GM23338 (cell line): Measurements from ENCODE around the gene COX4I2. TPM values are rescaled to one million over a fixed set of nuclear protein-coding genes. Genes with fewer than 3 reads are reported as not detected.

Experiments used
- ATAC-seq: fragments of 200-7000 bp; cut with Tn5 transposase; 3 replicates; pipeline ENCODE4 v1.9.1; 2020
- DNase-seq: peaks from one replicate; pipeline ENCODE4 v3.0.0-alpha.2; 2015; ENCODE audit warnings: low spot score
- H2AFZ ChIP-seq: fragments of 200-600 bp; sonication (generic); 2 replicates; pipeline ENCODE4 v1.8.0; 2016; ENCODE audit warnings: antibody characterized with exemption, mild to moderate bottlenecking, moderate library complexity
- H3F3A ChIP-seq: fragments of 200-600 bp; sonication (generic); replicated peaks from 2 replicates; pipeline ENCODE4 v1.8.0; 2017; ENCODE audit warnings: antibody characterized with exemption, mixed run types, low read depth
- H3K27ac ChIP-seq: fragments of 200-600 bp; sonication (generic); 2 replicates; pipeline ENCODE4 v1.6.1; 2016; ENCODE audit warnings: low read depth
- H3K27me3 ChIP-seq: fragments of 200-600 bp; sonication (generic); 2 replicates; pipeline ENCODE4 v1.8.0; 2016; ENCODE audit warnings: mild to moderate bottlenecking, mixed run types, moderate library complexity; ENCODE audit not compliant: insufficient read depth
- H3K36me3 ChIP-seq: fragments of 200-600 bp; sonication (generic); 2 replicates; pipeline ENCODE4 v1.8.0; 2016; ENCODE audit warnings: mild to moderate bottlenecking; ENCODE audit not compliant: insufficient read depth
- H3K4me1 ChIP-seq: fragments of 200-600 bp; sonication (generic); 2 replicates; pipeline ENCODE4 v1.8.0; 2016; ENCODE audit warnings: mild to moderate bottlenecking, moderate library complexity; ENCODE audit not compliant: insufficient read depth
- H3K4me2 ChIP-seq: fragments of 200-600 bp; sonication (generic); 2 replicates; pipeline ENCODE4 v1.7.1; 2017; ENCODE audit warnings: mixed run types
- H3K4me3 ChIP-seq: fragments of 200-600 bp; sonication (generic); 2 replicates; pipeline ENCODE4 v1.6.1; 2016; ENCODE audit warnings: mixed run types
- H3K79me2 ChIP-seq: fragments of 200-600 bp; sonication (generic); replicated peaks from 2 replicates; pipeline ENCODE4 v1.8.0; 2017; ENCODE audit warnings: mild to moderate bottlenecking; ENCODE audit not compliant: insufficient read depth
- H3K9me2 ChIP-seq: fragments of 200-600 bp; sonication (generic); 2 replicates; pipeline ENCODE4 v1.8.0; 2017; ENCODE audit not compliant: insufficient read depth
- H4K20me1 ChIP-seq: fragments of 200-600 bp; sonication (generic); replicated peaks from 2 replicates; pipeline ENCODE4 v1.8.0; 2017; ENCODE audit warnings: mild to moderate bottlenecking; ENCODE audit not compliant: insufficient read depth
- H3K27ac Mint-ChIP-seq: 2 replicates; pipeline ENCODE4 v1.8.0; 2020; ENCODE audit warnings: inconsistent platforms, mild to moderate bottlenecking, moderate library complexity, mixed read lengths
- H3K27me3 Mint-ChIP-seq: 3 replicates; pipeline ENCODE4 v1.8.0; 2022; ENCODE audit warnings: low read depth, mild to moderate bottlenecking, moderate library complexity, mixed read lengths, inconsistent platforms; ENCODE audit not compliant: insufficient read depth, poor library complexity
- H3K36me3 Mint-ChIP-seq: 3 replicates; pipeline ENCODE4 v1.8.0; 2021; ENCODE audit warnings: low read depth, mild to moderate bottlenecking, inconsistent platforms, moderate library complexity, mixed read lengths
- H3K4me1 Mint-ChIP-seq: 3 replicates; pipeline ENCODE4 v1.8.0; 2020; ENCODE audit warnings: mild to moderate bottlenecking, inconsistent platforms, mixed read lengths
- H3K4me3 Mint-ChIP-seq: 3 replicates; pipeline ENCODE4 v1.8.0; 2021; ENCODE audit warnings: moderate library complexity, mild to moderate bottlenecking, inconsistent platforms, mixed read lengths
- H3K9me3 Mint-ChIP-seq: 3 replicates; pipeline ENCODE4 v1.8.0; 2020; ENCODE audit warnings: moderate library complexity, mild to moderate bottlenecking, inconsistent platforms, mixed read lengths
- CREB1 ChIP-seq: fragments of 250-450 bp; sonication (Bioruptor Pico); IDR thresholded peaks from 2 replicates; pipeline ENCODE4 v1.5.0; 2020; ENCODE audit warnings: low read depth, mild to moderate bottlenecking, moderate library complexity
- EZH2 ChIP-seq: fragments of 200-600 bp; sonication (generic); IDR thresholded peaks from one replicate; pipeline ENCODE4 v1.8.0; 2017; ENCODE audit warnings: antibody characterized with exemption, mild to moderate bottlenecking, low read depth; ENCODE audit not compliant: unreplicated experiment
- EZH2phosphoT487 ChIP-seq: fragments of 200-600 bp; sonication (generic); IDR thresholded peaks from one replicate; pipeline ENCODE4 v1.8.1; 2018; ENCODE audit warnings: antibody characterized with exemption; ENCODE audit not compliant: unreplicated experiment
- JUNB ChIP-seq: IDR thresholded peaks from one replicate; pipeline ENCODE4 v1.6.1; 2016; ENCODE audit warnings: antibody characterized with exemption; ENCODE audit not compliant: unreplicated experiment
- NANOG ChIP-seq: IDR thresholded peaks from 2 replicates; pipeline ENCODE4 v1.6.1; 2016; ENCODE audit warnings: antibody characterized with exemption, borderline replicate concordance
- POLR2AphosphoS5 ChIP-seq: IDR thresholded peaks from 2 replicates; pipeline ENCODE4 v1.6.1; 2016; ENCODE audit warnings: antibody characterized with exemption, low read depth
- STAT1 ChIP-seq: IDR thresholded peaks from one replicate; pipeline ENCODE4 v1.6.1; 2016; ENCODE audit warnings: antibody characterized with exemption; ENCODE audit not compliant: unreplicated experiment
- ZNF331 ChIP-seq: fragments of 250-450 bp; sonication (Bioruptor Pico); IDR thresholded peaks from 2 replicates; pipeline ENCODE4 v1.5.0; 2020; ENCODE audit warnings: low read depth, mild to moderate bottlenecking, moderate library complexity
- polyA plus RNA-seq: library from polyadenylated mRNA; unstranded; fragments of >200 nt; fragmentation: Nextera tagmentation; extraction: Ambion mirVana; gene quantifications from 2 replicates; pipeline ENCODE4 v1.2.1, GENCODE V29; 2016
- total RNA-seq: library from RNA; depleted of rRNA; stranded (reverse); fragments of >200 nt; shearing (Covaris generic); gene quantifications from 2 replicates; pipeline ENCODE4 v1.2.3, GENCODE V29; 2014
- TF ChIP-seq, protein P1 (sequence below): IDR thresholded peaks from 2 replicates; pipeline ENCODE4 v1.6.1; 2016; ENCODE audit warnings: antibody characterized with exemption
- TF ChIP-seq, protein P2 (sequence below): fragments of 250-450 bp; sonication (Bioruptor Pico); IDR thresholded peaks from 2 replicates; pipeline ENCODE4 v1.5.0; 2020; ENCODE audit warnings: mild to moderate bottlenecking, moderate library complexity
- TF ChIP-seq, protein P3 (sequence below): IDR thresholded peaks from one replicate; pipeline ENCODE4 v1.6.1; 2018; ENCODE audit warnings: antibody characterized with exemption; ENCODE audit not compliant: unreplicated experiment

Gene COX4I2
- total and polyA plus RNA-seq, 2 experiments from 2014 or later: 0.63 TPM; not detected in 1

DNA sequence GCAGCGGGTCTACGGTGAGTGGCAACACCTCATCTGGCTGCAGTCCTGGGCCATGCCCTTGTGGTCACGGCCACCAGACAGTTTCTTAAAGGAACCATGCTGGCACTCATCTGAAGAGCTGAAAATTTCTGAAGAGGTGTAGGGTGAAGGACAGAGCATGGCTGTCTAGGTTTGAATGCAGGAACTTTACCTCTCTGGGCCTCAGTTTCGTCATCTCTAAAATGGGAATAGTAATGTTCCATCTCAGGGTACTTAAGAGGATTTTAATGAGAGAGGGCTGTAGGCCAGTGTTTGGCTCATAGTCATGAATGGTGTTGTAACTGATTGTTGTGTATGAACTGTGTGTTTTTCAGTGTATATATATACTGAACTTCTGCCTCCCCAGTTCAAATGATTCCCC, 5.8 kb downstream of the COX4I2 start:
- Mint-ChIP-seq H3K4me3 (no peak overlapping the region), H3K36me3 (no peaks in the 10 kb centered on the region), H3K27ac (no peak overlapping the region), H3K4me1 (no peaks in the 10 kb centered on the region), H3K9me3 (no peaks in the 10 kb centered on the region), H3K27me3 (peaks cover 7% of the 10 kb centered on the region)
- Histone ChIP-seq H4K20me1 (no peaks in the 10 kb centered on the region; the same call in 1 of the 2 replicates), H3F3A (peaks cover 8% of the 10 kb centered on the region; the same call in 1 of the 2 replicates), H3K4me3 (no peak overlapping the region), H3K4me1 (peaks cover 1% of the 10 kb centered on the region; the same call in 1 of the 2 replicates), H3K36me3 (no peaks in the 10 kb centered on the region), H3K4me2 (no peak overlapping the region), H3K27me3 (0 out of 2 replicates have a peak, but pooled peaks cover 3% of the 10 kb centered on the region), H3K27ac (no peak overlapping the region), H3K9me2 (no peaks in the 10 kb centered on the region), H2AFZ (peak overlapping the region; percentile 70), H3K79me2 (no peaks in the 10 kb centered on the region)
- DNase-seq (no peak), ATAC-seq (no peak)
- no peak for TF ChIP-seq CREB1 (CRISPR knock-in tag)
- TF ChIP-seq EZH2phosphoT487: no peak
- TF ChIP-seq STAT1: no peak
- TF ChIP-seq NANOG: no peak
- TF ChIP-seq JUNB: no peak
- no peak for TF ChIP-seq EZH2
- TF ChIP-seq, protein P1, sequence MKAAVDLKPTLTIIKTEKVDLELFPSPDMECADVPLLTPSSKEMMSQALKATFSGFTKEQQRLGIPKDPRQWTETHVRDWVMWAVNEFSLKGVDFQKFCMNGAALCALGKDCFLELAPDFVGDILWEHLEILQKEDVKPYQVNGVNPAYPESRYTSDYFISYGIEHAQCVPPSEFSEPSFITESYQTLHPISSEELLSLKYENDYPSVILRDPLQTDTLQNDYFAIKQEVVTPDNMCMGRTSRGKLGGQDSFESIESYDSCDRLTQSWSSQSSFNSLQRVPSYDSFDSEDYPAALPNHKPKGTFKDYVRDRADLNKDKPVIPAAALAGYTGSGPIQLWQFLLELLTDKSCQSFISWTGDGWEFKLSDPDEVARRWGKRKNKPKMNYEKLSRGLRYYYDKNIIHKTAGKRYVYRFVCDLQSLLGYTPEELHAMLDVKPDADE: no peak
- TF ChIP-seq ZNF331 (CRISPR knock-in tag): no peak

DNA sequence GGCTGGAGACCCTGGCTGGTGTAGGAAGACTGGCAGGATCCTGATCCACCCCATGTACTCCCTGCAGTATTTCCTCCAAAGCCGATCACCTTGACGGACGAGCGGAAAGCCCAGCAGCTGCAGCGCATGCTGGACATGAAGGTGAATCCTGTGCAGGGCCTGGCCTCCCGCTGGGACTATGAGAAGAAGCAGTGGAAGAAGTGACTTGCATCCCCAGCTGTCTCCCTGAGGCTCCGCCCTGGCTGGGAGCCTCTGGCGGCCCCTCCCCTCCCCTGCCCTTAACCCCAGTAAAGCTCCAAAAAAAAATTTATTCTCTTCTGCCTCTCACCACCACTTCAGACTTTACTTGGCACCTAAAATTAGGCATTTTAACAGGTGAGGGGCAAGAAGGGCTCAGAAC, 7.0 kb downstream of the COX4I2 start:
- Histone ChIP-seq H3K27me3 (no peaks in the 10 kb centered on the region), H2AFZ (0 out of 2 replicates have a peak overlapping the region, but pooled peaks have one; percentile 52), H3K4me2 (no peak overlapping the region), H3F3A (peaks cover 8% of the 10 kb centered on the region; the same call in 1 of the 2 replicates), H3K36me3 (no peaks in the 10 kb centered on the region), H3K27ac (0 out of 2 replicates have a peak overlapping the region, but pooled peaks have one; percentile 9), H3K79me2 (no peaks in the 10 kb centered on the region), H3K4me1 (no peaks in the 10 kb centered on the region), H3K9me2 (no peaks in the 10 kb centered on the region), H4K20me1 (no peaks in the 10 kb centered on the region; the same call in 1 of the 2 replicates), H3K4me3 (no peak overlapping the region)
- ATAC-seq (peak; percentile 55), DNase-seq (peak; percentile 22)
- H3K4me3 Mint-ChIP-seq: no peak overlapping the region
- peaks cover 7% of the 10 kb centered on the region for H3K27me3 Mint-ChIP-seq
- H3K4me1 Mint-ChIP-seq: no peaks in the 10 kb centered on the region
- H3K9me3 Mint-ChIP-seq: no peaks in the 10 kb centered on the region; the same call in 2 of the 3 replicates
- H3K27ac Mint-ChIP-seq: no peak overlapping the region
- no peaks in the 10 kb centered on the region for H3K36me3 Mint-ChIP-seq
- no peak for TF ChIP-seq POLR2AphosphoS5
- no peak for TF ChIP-seq STAT1
- TF ChIP-seq NANOG: no peak
- TF ChIP-seq, protein P2, sequence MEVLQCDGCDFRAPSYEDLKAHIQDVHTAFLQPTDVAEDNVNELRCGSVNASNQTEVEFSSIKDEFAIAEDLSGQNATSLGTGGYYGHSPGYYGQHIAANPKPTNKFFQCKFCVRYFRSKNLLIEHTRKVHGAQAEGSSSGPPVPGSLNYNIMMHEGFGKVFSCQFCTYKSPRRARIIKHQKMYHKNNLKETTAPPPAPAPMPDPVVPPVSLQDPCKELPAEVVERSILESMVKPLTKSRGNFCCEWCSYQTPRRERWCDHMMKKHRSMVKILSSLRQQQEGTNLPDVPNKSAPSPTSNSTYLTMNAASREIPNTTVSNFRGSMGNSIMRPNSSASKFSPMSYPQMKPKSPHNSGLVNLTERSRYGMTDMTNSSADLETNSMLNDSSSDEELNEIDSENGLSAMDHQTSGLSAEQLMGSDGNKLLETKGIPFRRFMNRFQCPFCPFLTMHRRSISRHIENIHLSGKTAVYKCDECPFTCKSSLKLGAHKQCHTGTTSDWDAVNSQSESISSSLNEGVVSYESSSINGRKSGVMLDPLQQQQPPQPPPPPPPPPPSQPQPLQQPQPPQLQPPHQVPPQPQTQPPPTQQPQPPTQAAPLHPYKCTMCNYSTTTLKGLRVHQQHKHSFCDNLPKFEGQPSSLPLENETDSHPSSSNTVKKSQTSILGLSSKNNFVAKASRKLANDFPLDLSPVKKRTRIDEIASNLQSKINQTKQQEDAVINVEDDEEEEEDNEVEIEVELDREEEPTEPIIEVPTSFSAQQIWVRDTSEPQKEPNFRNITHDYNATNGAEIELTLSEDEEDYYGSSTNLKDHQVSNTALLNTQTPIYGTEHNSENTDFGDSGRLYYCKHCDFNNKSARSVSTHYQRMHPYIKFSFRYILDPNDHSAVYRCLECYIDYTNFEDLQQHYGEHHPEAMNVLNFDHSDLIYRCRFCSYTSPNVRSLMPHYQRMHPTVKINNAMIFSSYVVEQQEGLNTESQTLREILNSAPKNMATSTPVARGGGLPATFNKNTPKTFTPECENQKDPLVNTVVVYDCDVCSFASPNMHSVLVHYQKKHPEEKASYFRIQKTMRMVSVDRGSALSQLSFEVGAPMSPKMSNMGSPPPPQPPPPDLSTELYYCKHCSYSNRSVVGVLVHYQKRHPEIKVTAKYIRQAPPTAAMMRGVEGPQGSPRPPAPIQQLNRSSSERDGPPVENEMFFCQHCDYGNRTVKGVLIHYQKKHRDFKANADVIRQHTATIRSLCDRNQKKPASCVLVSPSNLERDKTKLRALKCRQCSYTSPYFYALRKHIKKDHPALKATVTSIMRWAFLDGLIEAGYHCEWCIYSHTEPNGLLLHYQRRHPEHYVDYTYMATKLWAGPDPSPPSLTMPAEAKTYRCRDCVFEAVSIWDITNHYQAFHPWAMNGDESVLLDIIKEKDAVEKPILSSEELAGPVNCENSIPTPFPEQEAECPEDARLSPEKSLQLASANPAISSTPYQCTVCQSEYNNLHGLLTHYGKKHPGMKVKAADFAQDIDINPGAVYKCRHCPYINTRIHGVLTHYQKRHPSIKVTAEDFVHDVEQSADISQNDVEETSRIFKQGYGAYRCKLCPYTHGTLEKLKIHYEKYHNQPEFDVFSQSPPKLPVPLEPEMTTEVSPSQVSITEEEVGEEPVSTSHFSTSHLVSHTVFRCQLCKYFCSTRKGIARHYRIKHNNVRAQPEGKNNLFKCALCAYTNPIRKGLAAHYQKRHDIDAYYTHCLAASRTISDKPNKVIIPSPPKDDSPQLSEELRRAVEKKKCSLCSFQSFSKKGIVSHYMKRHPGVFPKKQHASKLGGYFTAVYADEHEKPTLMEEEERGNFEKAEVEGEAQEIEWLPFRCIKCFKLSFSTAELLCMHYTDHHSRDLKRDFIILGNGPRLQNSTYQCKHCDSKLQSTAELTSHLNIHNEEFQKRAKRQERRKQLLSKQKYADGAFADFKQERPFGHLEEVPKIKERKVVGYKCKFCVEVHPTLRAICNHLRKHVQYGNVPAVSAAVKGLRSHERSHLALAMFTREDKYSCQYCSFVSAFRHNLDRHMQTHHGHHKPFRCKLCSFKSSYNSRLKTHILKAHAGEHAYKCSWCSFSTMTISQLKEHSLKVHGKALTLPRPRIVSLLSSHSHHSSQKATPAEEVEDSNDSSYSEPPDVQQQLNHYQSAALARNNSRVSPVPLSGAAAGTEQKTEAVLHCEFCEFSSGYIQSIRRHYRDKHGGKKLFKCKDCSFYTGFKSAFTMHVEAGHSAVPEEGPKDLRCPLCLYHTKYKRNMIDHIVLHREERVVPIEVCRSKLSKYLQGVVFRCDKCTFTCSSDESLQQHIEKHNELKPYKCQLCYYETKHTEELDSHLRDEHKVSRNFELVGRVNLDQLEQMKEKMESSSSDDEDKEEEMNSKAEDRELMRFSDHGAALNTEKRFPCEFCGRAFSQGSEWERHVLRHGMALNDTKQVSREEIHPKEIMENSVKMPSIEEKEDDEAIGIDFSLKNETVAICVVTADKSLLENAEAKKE: no peak
- TF ChIP-seq, protein P3, sequence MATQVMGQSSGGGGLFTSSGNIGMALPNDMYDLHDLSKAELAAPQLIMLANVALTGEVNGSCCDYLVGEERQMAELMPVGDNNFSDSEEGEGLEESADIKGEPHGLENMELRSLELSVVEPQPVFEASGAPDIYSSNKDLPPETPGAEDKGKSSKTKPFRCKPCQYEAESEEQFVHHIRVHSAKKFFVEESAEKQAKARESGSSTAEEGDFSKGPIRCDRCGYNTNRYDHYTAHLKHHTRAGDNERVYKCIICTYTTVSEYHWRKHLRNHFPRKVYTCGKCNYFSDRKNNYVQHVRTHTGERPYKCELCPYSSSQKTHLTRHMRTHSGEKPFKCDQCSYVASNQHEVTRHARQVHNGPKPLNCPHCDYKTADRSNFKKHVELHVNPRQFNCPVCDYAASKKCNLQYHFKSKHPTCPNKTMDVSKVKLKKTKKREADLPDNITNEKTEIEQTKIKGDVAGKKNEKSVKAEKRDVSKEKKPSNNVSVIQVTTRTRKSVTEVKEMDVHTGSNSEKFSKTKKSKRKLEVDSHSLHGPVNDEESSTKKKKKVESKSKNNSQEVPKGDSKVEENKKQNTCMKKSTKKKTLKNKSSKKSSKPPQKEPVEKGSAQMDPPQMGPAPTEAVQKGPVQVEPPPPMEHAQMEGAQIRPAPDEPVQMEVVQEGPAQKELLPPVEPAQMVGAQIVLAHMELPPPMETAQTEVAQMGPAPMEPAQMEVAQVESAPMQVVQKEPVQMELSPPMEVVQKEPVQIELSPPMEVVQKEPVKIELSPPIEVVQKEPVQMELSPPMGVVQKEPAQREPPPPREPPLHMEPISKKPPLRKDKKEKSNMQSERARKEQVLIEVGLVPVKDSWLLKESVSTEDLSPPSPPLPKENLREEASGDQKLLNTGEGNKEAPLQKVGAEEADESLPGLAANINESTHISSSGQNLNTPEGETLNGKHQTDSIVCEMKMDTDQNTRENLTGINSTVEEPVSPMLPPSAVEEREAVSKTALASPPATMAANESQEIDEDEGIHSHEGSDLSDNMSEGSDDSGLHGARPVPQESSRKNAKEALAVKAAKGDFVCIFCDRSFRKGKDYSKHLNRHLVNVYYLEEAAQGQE: no peak
- TF ChIP-seq CREB1 (CRISPR knock-in tag): no peak
- no peak for TF ChIP-seq JUNB
